Measurements from ENCODE around the gene RAD51. TPM values are rescaled to one million over a fixed set of nuclear protein-coding genes. Genes with fewer than 3 reads are reported as not detected.

The RAD51 gene
- total and polyA plus RNA-seq, 8 donors, result 4.4 to 15.6 (median 12.6) TPM

DNA sequence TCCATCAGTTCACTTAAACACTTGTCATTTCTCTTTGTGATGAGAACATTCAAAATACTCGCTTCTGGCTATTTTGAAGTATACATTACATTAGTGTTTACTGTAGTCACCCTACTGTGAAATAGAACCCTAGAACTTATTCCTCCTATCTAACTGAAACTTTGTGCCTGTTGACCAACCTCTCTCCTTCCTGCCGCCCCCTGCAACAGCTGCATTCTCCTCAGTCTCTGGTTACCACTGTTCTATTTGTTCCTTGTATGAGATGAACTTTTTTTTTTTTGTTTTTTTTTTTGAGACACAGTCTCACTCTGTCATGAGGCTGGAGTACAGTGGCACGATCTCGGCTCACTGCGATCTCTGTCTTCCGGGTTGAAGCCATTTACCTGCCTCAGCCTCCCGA lies 2.9 kb downstream of the RAD51 start:
- peaks cover 4 to 22% of the 10 kb centered on the region in 2 donors for H3K4me1 ChIP-seq
- no peak overlapping the region for H3K27ac ChIP-seq
- H3K36me3 ChIP-seq, result peaks cover 0 to 5% of the 10 kb centered on the region in 2 donors
- intact Hi-C loops (cut with DNase I), result no loop called here
- H3K4me3 ChIP-seq, result no peak overlapping the region
- TF ChIP-seq, protein P1, sequence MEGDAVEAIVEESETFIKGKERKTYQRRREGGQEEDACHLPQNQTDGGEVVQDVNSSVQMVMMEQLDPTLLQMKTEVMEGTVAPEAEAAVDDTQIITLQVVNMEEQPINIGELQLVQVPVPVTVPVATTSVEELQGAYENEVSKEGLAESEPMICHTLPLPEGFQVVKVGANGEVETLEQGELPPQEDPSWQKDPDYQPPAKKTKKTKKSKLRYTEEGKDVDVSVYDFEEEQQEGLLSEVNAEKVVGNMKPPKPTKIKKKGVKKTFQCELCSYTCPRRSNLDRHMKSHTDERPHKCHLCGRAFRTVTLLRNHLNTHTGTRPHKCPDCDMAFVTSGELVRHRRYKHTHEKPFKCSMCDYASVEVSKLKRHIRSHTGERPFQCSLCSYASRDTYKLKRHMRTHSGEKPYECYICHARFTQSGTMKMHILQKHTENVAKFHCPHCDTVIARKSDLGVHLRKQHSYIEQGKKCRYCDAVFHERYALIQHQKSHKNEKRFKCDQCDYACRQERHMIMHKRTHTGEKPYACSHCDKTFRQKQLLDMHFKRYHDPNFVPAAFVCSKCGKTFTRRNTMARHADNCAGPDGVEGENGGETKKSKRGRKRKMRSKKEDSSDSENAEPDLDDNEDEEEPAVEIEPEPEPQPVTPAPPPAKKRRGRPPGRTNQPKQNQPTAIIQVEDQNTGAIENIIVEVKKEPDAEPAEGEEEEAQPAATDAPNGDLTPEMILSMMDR (IDR thresholded peaks at IDR 0.05), result no peak
- H3K9me3 ChIP-seq, result no peaks in the 10 kb centered on the region
- DNase-seq (no peak), ATAC-seq (no peak)
- no peaks in the 10 kb centered on the region for H3K27me3 ChIP-seq

DNA sequence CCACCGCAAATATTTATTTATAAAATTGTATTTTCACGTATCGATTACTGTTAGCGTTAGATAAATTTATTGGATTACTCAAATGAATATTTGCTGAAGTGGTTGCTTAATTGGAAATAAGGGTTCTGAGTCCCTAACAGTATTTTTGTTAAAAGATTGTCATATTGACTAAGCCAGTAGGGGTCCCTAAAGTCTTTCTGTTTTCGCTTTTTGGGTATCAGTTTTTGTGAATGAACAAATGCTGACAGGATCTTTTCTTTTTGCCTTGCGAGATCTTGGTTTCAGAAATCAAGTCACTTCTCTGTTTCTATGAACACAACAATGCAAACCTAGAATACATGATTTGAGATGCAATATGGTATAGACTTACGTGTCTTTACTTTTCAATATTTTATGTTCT lies 7.1 kb downstream of the RAD51 start:
- H3K4me1 ChIP-seq, result no peaks in the 10 kb centered on the region
- no peaks in the 10 kb centered on the region for H3K9me3 ChIP-seq
- DNase-seq, result no peak
- no peak for ATAC-seq
- no peak overlapping the region for H3K27ac ChIP-seq
- peaks cover 0 to 5% of the 10 kb centered on the region in 2 donors for H3K36me3 ChIP-seq
- H3K4me3 ChIP-seq, result no peak overlapping the region
- no peaks in the 10 kb centered on the region for H3K27me3 ChIP-seq
- intact Hi-C loops (cut with DNase I), result no loop called here
- TF ChIP-seq, protein P1 (IDR thresholded peaks at IDR 0.05), result no peak

DNA sequence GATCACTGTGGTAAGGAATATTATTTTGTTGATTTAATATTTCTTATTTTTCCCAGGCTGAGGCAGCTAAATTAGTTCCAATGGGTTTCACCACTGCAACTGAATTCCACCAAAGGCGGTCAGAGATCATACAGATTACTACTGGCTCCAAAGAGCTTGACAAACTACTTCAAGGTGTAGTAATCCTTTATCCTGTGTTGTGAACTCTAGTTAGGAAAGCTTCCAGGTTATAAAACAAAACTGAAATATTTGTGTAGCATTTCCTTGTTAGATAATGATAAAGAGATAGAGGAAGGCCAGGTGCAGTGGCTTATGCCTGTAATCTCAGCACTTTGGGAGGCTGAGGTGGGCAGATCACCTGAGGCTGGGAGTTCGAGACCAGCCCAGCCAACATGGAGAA lies 11.1 kb downstream of the RAD51 start:
- H3K4me1 ChIP-seq, result no peaks in the 10 kb centered on the region
- TF ChIP-seq, protein P1 (IDR thresholded peaks at IDR 0.05), result no peak
- intact Hi-C loops (cut with DNase I), result no loop called here
- H3K4me3 ChIP-seq, result no peak overlapping the region
- no peak overlapping the region for H3K27ac ChIP-seq
- H3K36me3 ChIP-seq, result peaks cover 0 to 15% of the 10 kb centered on the region in 2 donors
- no peaks in the 10 kb centered on the region for H3K9me3 ChIP-seq
- ATAC-seq, result no peak
- H3K27me3 ChIP-seq, result no peaks in the 10 kb centered on the region
- no peak for DNase-seq

DNA sequence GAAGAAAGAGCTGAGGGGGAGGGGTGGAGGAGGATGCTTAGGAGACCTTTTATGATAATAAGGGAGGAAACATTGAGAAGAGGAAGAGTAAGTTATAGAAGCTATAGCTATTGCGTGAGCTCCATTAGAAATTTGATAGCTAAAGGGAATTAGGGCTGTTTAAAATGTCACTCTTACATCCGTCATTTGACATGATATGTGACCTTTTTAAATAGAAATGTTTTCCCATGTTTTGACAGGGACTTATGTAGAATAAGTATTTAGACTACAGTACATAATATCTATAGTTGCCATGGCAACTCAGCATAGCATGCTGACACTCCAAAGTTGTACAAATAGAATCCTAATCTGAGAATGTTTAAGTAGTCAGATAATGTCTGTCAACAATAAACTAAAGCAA lies 19.2 kb downstream of the RAD51 start:
- ATAC-seq, result no peak
- no peaks in the 10 kb centered on the region for H3K27me3 ChIP-seq
- no peaks in the 10 kb centered on the region for H3K4me1 ChIP-seq
- intact Hi-C loops (cut with DNase I), result no loop called here
- H3K27ac ChIP-seq, result no peak overlapping the region
- H3K9me3 ChIP-seq, result no peaks in the 10 kb centered on the region
- H3K36me3 ChIP-seq, result peaks cover 0 to 16% of the 10 kb centered on the region in 2 donors
- DNase-seq, result no peak
- H3K4me3 ChIP-seq, result no peak overlapping the region
- TF ChIP-seq, protein P1 (IDR thresholded peaks at IDR 0.05), result no peak

DNA sequence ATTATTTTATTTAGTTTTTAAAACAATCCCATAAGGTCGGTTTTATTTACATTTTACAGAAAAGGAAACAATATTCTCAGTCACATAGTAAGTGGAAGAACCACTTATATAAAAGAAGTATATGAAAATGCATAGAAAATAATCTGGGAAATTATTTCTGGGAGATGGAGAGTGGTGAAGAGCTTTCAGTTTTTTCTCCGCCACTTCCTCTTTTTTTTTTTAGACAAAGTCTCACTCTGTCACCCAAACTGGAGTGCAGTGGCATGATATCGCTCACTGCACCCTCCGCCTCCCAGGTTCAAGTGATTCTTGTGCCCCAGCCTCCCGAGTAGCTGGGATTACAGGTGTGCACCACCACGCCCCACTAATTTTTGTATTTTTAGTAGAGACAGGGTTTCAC lies 21.2 kb downstream of the RAD51 start:
- intact Hi-C loops (cut with DNase I), result no loop called here
- H3K36me3 ChIP-seq, result peaks cover 0 to 13% of the 10 kb centered on the region in 2 donors
- TF ChIP-seq, protein P1 (IDR thresholded peaks at IDR 0.05), result no peak

More for the DNA sequence above, 21.2 kb downstream of the RAD51 start:
- no peaks in the 10 kb centered on the region for H3K9me3 ChIP-seq
- H3K27me3 ChIP-seq, result no peaks in the 10 kb centered on the region
- DNase-seq, result no peak
- H3K27ac ChIP-seq, result no peak overlapping the region
- ATAC-seq, result no peak
- no peak overlapping the region for H3K4me3 ChIP-seq
- H3K4me1 ChIP-seq, result no peaks in the 10 kb centered on the region
